HuH-7.5 (cell line): ENCODE data around the gene TEX48.

ENCODE experiments used
- DNase-seq: peaks from one replicate; pipeline ENCODE4 v3.0.0; 2011; ENCODE audit warnings: low spot score

Gene TEX48

GRCh38 chr9:114693248-114693855 lies 11.4 kb upstream of the TEX48 start:
- DNase-seq: no peak

DNA sequence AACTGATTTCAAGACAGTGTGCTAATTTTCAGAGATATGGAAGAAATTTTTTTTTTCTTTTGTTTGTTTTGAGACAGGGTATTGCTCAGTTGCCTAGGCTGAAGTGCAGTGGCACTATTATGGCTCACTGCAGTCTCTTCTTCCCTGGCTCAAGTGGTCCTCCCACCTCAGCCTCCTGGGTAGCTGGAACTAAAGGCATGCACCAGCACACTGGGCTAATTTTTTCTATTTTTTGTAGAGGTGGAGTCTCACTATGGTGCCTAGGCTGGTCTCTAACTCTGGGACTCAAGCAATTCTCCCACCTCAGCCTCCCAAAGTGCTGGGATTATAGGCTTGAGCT lies 9.9 kb upstream of the TEX48 start:
- no peak for DNase-seq

GRCh38 chr9:114691046-114691955 lies 9.3 kb upstream of the TEX48 start:
- no peak for DNase-seq

GRCh38 chr9:114690308-114690707 lies 8.3 kb upstream of the TEX48 start:
- DNase-seq: no peak

DNA sequence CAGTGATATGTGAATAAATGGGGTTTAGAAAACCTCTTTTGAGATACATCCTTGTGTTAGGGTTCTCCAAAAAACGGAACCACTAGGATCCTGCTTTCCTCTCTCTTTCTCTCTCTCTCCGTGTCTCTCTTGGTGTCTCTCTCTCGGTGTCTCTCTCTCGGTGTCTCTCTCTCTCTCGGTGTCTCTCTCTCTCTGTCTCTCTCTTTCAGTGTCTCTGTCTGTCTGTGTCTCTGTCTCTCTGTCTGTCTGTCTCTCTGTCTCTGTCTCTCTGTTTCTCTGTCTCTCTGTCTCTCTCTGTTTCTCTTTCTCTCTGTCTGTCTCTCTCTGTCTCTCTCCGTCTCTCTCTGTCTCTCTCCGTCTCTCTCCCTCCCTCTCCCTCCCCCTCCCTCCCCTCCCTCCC lies 7.8 kb upstream of the TEX48 start:
- no peak for DNase-seq

DNA sequence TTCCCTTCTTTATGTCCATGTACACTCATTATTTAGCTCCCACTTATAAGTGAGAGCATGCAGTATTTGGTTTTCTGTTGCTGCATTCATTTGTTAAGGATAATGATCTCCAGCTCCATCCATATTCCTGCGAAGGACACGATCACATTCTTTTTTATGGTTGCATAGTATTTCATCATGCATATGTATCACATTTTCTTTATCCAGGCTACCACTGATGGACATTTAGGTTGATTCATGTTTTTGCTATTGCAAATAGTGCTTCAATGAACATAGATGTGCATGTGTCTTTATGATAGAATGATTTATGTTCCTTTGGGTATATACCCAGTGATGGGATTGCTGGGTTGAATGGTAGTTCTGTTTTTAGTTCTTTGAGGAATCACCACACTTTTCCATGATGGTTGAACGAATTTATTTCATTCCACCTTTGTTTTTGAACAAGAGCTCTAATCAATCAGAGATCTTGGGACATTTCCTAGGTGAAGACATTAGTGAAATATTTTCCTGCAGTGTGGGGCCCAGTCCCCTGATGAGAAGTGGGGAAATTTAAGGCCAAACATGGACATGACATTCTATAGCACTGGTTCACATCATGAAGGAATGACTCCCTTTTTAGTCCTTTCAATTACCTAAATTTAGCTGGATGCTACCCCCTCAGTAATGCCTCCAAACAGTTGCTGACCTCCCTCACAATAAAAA lies 7.1 kb upstream of the TEX48 start:
- DNase-seq: no peak

DNA sequence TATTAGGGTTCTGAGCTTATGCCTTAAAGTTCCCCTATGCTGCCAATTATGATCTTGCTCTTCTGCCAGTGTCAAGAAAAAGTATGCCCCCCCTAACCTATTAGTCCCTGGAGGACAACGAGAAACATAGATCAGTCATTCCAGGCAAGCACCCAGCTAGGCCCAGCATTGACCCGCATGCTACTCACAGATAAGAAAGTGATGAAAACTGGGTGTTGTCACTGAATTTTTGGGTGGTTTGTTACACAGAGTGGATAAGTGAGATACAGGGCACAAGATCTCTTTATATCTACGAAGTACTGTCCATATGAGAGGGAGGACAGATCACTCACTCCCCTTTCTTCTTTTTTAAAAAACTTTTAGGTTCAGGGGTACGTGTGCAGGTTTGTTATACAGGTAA lies 6.4 kb upstream of the TEX48 start:
- no peak for DNase-seq

- DNase-seq: no peak
Observed at GRCh38 chr9:114687034-114687433, 5.0 kb upstream of the TEX48 start.

DNA sequence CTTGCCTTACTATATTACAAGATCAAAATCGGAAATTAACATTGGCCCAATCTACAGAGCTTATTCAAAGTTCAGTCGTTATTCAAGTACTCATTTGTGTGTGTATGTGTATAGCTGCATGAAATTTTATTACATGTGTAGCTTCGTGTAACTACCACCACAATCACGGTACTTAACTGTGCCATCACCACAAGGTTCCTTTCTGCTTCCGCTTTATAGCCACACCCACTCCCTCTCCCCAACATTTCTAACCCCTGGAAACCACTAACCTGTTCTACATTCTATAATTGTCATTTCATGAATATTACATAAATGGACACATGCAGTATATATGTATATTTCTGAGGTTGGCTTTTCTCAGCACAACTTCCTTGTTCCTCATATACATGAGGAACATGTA lies 4.0 kb upstream of the TEX48 start:
- DNase-seq: no peak

GRCh38 chr9:114684036-114684435 lies 2.0 kb upstream of the TEX48 start:
- DNase-seq: no peak

DNA sequence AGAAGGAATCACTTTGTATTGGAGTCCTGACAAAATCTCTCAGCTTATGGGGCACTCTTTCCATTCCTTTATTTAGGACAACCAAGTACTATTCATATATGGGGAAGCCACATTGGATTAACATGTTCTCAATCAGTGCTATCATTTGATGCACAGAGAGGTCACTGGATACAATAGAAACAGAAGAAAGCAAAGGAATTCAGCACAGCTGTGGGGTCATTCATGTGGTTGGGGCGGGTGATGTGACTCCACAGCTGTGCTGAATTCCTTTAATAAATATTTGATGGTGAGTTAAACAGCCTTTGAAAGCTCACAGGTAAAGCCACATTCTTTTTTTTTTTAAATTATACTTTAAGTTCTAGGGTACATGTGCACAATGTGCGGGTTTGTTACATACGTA lies 854 bp upstream of the TEX48 start:
- DNase-seq: no peak

DNA sequence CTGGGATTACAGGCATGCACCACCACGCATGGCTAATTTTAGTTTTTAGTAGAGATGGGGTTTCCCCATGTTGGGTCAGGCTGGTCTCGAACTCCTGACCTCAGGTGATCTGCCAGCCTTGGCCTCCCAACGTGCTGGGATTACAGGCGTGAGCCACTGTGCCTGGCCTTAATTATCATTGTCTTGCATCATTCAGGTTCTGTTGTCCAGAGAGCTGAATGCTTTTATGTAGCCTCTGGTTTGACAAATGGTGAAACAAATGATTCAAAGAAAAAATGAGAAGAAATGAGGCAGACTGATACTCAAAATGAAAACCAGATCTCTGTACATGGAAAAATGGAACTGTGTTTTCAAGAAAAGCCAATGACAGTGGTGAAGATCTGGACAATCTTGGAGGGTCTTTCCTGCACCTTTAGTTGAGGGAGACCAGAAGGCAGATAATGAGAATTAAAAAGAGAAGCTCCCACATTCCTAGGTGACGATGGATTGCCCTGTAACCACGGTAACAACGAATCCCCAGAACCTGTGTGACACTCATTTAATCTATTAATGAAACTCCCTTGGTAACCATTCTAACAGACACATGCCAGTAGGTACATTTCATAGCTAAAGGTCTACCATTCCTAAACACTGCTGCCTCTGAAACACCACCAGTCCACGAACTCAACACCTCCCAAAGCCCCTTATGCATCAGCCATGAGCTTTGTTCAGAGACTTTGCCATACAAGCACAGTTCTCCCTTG lies 1.6 kb downstream of the TEX48 start:
- DNase-seq: no peak

GRCh38 chr9:114678795-114679194 lies 3.2 kb downstream of the TEX48 start:
- DNase-seq: no peak

DNA sequence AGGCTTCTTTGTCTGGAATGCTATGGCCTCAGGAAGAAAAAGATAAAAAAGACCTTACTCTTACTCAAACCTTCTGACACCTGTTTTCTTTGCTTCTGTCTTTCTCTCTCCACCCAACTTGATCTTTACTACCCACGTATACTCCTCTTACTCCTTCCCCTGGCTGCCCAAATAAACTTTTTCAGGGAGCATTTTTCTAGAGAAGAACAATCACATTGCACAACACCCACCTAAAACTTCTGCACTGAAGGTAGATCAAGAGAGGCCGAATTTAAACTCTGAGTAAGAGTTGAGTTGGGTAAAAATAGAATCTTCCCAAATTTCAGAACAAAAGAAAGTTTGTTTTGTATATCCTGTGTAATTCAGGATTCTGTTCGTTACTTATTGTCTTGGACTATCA lies 3.9 kb downstream of the TEX48 start:
- DNase-seq: no peak

DNA sequence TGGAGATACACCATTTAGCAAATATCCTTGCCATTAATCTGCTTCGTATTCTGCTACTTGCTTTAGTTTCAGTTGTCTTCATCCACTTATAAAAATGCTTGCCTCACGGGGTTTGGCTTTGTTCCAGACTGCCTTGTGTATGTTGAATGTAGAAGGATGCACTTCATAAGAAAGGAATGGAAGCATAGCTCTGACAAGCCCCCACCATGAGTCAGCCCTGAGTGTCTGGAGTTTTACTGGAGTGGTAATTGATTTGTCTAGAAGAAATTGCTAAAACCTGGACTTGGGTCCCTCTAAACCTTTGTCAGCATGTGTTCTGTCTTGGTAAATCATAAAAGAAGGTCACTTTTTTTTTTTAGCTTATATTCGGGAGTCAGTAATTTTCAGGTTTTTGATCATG lies 4.6 kb downstream of the TEX48 start:
- no peak for DNase-seq

GRCh38 chr9:114676901-114677300 lies 5.1 kb downstream of the TEX48 start:
- DNase-seq: no peak

DNA sequence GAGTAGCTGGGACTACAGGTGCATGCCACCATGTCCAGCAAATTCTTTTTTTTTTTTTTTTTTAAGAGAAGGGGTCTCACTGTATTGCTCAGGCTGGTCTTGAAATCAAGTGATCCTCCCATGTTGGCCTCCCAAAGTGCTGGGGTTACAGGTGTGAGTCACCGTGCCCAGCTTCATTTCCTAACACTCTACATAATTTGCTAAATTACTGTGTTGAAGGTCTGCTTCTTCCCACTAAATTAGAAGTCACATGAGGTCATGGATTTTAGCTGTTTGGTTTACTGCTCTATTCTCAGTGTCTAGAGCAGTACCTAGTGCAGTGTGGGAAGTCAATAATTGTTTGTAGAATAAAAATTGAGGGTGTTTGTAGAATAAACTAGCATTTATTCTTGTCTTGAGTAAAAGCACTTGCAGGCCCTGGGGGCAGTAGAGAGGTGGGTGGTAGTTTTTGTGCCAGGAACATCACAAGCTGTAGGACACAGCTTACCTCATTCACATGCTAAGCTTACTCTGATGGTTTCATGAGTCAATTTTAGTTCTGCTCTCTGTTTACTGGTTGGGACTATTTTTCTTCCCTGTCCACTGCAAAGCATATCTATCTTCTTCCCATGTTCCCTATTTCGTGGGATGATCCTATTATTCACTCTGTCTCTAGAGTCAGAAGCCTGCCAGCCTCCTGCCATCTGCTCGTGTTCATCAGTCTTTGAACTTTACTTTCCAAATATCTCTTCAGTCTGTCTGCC lies 7.0 kb downstream of the TEX48 start:
- DNase-seq: no peak

DNA sequence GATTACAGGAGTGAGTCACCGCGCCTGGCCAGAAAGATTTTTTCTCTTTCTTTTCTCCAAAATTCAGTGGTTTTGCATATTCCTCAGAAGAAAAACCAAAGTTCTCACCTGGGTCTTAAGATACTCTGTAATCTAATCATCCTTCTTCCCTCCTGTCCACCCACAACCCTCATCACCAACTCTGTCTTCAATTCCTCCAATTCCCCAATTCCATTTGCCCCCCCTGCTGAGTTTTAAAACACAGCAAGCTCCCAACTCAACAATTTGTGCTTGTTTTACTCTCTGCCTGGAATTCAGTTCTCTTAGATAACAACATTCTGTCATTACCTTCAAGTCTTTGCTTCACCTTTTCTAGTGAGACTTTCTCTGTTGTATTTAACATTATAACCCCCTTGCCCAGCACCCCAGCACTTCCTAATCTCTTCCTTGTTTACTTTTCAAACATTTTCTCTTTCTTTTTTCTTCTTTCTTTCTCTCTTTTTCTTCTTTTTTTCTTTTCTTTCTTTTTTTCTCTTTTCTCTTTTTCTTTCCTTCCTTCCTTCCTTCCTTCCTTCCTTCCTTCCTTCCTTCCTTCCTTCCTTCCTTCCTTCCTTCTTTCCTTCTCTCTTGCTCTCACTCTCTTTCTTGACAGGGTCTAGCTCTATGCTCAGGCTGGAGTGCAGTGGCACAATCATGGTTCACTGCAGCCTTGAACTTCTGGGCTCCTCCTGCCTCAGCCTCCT lies 7.8 kb downstream of the TEX48 start:
- no peak for DNase-seq

- no peak for DNase-seq
Observed at GRCh38 chr9:114671605-114672004, 10.4 kb downstream of the TEX48 start.

- DNase-seq: no peak
Observed at GRCh38 chr9:114669961-114670360, 12.0 kb downstream of the TEX48 start.

DNA sequence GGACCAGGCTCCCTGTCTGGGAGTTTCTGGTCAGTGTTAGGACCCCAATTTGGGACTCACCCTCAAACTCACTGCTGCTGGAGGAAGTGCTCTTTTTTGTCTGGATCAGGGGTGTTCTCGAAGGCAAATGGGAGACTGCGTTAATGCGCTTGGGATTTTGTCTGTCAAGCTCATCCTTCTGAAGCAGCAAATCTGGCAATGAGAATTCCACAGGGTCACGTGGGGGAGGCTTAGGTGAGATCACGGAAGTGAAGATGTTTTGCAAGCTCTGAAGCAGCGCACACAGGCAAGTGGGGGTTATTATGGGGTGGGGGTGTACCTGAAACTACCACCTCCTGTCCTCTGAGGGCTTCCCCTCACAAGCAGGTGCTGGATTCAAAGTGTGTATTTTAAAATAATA lies 13.8 kb downstream of the TEX48 start:
- no peak for DNase-seq
